OCI-LY7 (cell line): ENCODE measurements around the gene BAG5. TPM values are rescaled to one million over a fixed set of nuclear protein-coding genes. Genes with fewer than 3 reads are reported as not detected.

Experiments used
- BruUV-seq: library from RNA; stranded (reverse); fragments of 400-500 nt; replicated peaks from 2 replicates; lab custom pipeline; 2021; lab: Mats Ljungman, UMichigan
- CTCF ChIA-PET: fragments of 300-600 bp; sonication (Branson Sonifier 250); formaldehyde crosslinking; loops from one replicate; lab custom pipeline; 2022; ENCODE audit warnings: antibody characterized with exemption; ENCODE audit not compliant: unreplicated experiment; lab: Charles Lee
- POLR2A ChIA-PET: fragments of 300-600 bp; sonication (Branson Sonifier 250); formaldehyde crosslinking; loops from one replicate; lab custom pipeline; 2022; ENCODE audit warnings: antibody characterized with exemption; lab: Charles Lee
- DNase-seq: peaks from one replicate; pipeline ENCODE4 v3.0.0-alpha.2; 2015; ENCODE audit warnings: low spot score
- H2AFZ ChIP-seq: fragments of 200-600 bp; sonication (generic), shearing (Covaris generic); 2 replicates; pipeline ENCODE4 v1.6.1; 2014; ENCODE audit warnings: mild to moderate bottlenecking, antibody characterized with exemption, low read length, moderate library complexity
- H3K27ac ChIP-seq: fragments of 200-600 bp; sonication (generic); 2 replicates; pipeline ENCODE4 v1.5.1; 2014; ENCODE audit warnings: mixed run types, low read depth, mild to moderate bottlenecking, moderate library complexity, low read length, inconsistent platforms; ENCODE audit not compliant: poor library complexity, severe bottlenecking
- H3K36me3 ChIP-seq: fragments of 200-600 bp; sonication (generic); 2 replicates; pipeline ENCODE4 v1.6.1; 2014; ENCODE audit warnings: mild to moderate bottlenecking, antibody characterized with exemption, low read length, moderate library complexity, mixed read lengths; ENCODE audit not compliant: insufficient read depth
- H3K4me1 ChIP-seq: fragments of 200-600 bp; sonication (generic); 2 replicates; pipeline ENCODE4 v1.5.1; 2014; ENCODE audit warnings: mild to moderate bottlenecking, low read length; ENCODE audit not compliant: insufficient read depth, poor library complexity, severe bottlenecking
- H3K4me2 ChIP-seq: fragments of 200-600 bp; sonication (generic); 2 replicates; pipeline ENCODE4 v1.6.1; 2014; ENCODE audit warnings: mild to moderate bottlenecking, low read length
- H3K4me3 ChIP-seq: fragments of 200-600 bp; sonication (generic); 2 replicates; pipeline ENCODE4 v1.5.1; 2014; ENCODE audit warnings: mild to moderate bottlenecking, low read depth, low read length; ENCODE audit not compliant: poor library complexity, severe bottlenecking
- H3K79me2 ChIP-seq: fragments of 200-600 bp; sonication (generic); 2 replicates; pipeline ENCODE4 v1.6.1; 2016; ENCODE audit warnings: low read depth, mild to moderate bottlenecking, low read length, moderate library complexity, mixed read lengths; ENCODE audit not compliant: insufficient read depth
- H3K9me2 ChIP-seq: fragments of 200-600 bp; sonication (generic); 2 replicates; pipeline ENCODE4 v1.6.1; 2016; ENCODE audit warnings: mild to moderate bottlenecking, low read length, mixed read lengths; ENCODE audit not compliant: insufficient read depth
- H3K9me3 ChIP-seq: fragments of 200-600 bp; sonication (generic); 2 replicates; pipeline ENCODE4 v1.6.1; 2014; ENCODE audit warnings: mild to moderate bottlenecking, mixed run types, low read length, mixed read lengths
- H4K20me1 ChIP-seq: fragments of 200-600 bp; sonication (generic); 2 replicates; pipeline ENCODE4 v1.6.1; 2014; ENCODE audit warnings: mild to moderate bottlenecking, antibody characterized with exemption, low read length, moderate library complexity, mixed read lengths; ENCODE audit not compliant: insufficient read depth
- CTCF ChIP-seq: fragments of 200-600 bp; sonication (generic); conservative IDR thresholded peaks from 2 replicates; pipeline ENCODE4 v1.5.1; 2014; ENCODE audit warnings: mild to moderate bottlenecking, antibody characterized with exemption, low read length, moderate library complexity, mixed read lengths
- EZH2phosphoT487 ChIP-seq: fragments of 200-600 bp; sonication (generic); IDR thresholded peaks from 2 replicates; pipeline ENCODE4 v1.6.1; 2018; ENCODE audit warnings: low read depth, borderline replicate concordance, mild to moderate bottlenecking, mixed run types, antibody characterized with exemption, low read length, moderate library complexity, mixed read lengths
- intact Hi-C: fragments of 100-400 bp; cut with micrococcal nuclease; formaldehyde crosslinking; loops from one replicate; pipeline ENCODE4 v1.10.0; 2022; ENCODE audit not compliant: unreplicated experiment
- total RNA-seq, 2 experiments: library from RNA; depleted of rRNA in 1 of 2; stranded (reverse); fragments of >200 nt in 1 of 2; shearing (Covaris generic) in 1 of 2; gene quantifications; 2 replicates each; pipeline ENCODE4 v1.2.3, GENCODE V29; 2014 to 2022

The BAG5 gene
- total RNA-seq, 2 experiments from 2014 or later = 29.2 to 38.7 TPM

- Histone ChIP-seq H3K4me3 (peak overlapping the region; percentile 92), H3K79me2 (peaks cover 27% of the 10 kb centered on the region)
Measured at GRCh38 chr14:103529383-103530365, 32.8 kb downstream of the BAG5 start.

GRCh38 chr14:103528587-103529382, 33.7 kb downstream of the BAG5 start, which contains the start of gene TRMT61A:
Gene TRMT61A (plus strand): TSS chr14:103529196. CDS start chr14:103529979, 783 bp downstream.
- DNase-seq = peak; percentile 84
- intact Hi-C loops = no loop called here
- TF ChIP-seq EZH2phosphoT487 = no peak
- no peak for TF ChIP-seq CTCF

More at GRCh38 chr14:103529383-103530365, 32.8 kb downstream of the BAG5 start:
- intact Hi-C loops = no loop called here
- ChIA-PET POLR2A (interaction anchor here (0.6 to 1.1 kb wide), 2 partner anchors 32 to 63 kb away, joined by 4 read pairs; no protein-coding TSS in a partner anchor), CTCF (interaction anchor here (0.6 to 1.5 kb wide), 2 partner anchors 11 to 12 kb away, joined by 3 read pairs; no protein-coding TSS in a partner anchor)
- TSS peak; percentile 88 for BruUV-seq
- Histone ChIP-seq H4K20me1 (no peaks in the 10 kb centered on the region), H3K9me2 (no peaks in the 10 kb centered on the region), H3K27ac (peak overlapping the region; percentile 19), H2AFZ (no peak overlapping the region; the same call in 1 of the 2 replicates), H3K9me3 (no peaks in the 10 kb centered on the region), H3K4me2 (peak overlapping the region; percentile 84), H3K4me1 (peaks cover 28% of the 10 kb centered on the region), H3K36me3 (peaks cover 27% of the 10 kb centered on the region; the same call in 1 of the 2 replicates)
- DNase-seq = no peak
- TF ChIP-seq EZH2phosphoT487 (no peak), CTCF (no peak)

More at GRCh38 chr14:103528587-103529382, 33.7 kb downstream of the BAG5 start, which contains the start of gene TRMT61A:
- peak within 1 kb of the TSS; percentile 74 for H2AFZ ChIP-seq
- peak within 1 kb of the TSS; percentile 33 for H3K27ac ChIP-seq
- peaks cover 27% of the 10 kb centered on the region for H3K79me2 ChIP-seq
- ChIA-PET POLR2A (interaction anchor here (0.6 to 1.1 kb wide), 3 partner anchors 33 to 35 kb away, joined by 3 to 4 read pairs (median 3); no protein-coding TSS in a partner anchor), CTCF (interaction anchor here (1.3 to 1.5 kb wide), 2 partner anchors 11 to 33 kb away, joined by 3 read pairs; no protein-coding TSS in a partner anchor)
- H3K36me3 ChIP-seq = peaks cover 24% of the 10 kb centered on the region; the same call in 1 of the 2 replicates
- peak within 1 kb of the TSS; percentile 92 for H3K4me3 ChIP-seq
- H3K4me1 ChIP-seq = peaks cover 28% of the 10 kb centered on the region
- H3K4me2 ChIP-seq = peak within 1 kb of the TSS; percentile 100
- no peaks in the 10 kb centered on the region for H4K20me1 ChIP-seq
- H3K9me3 ChIP-seq = no peaks in the 10 kb centered on the region
- TSS peak; percentile 87 for BruUV-seq
- H3K9me2 ChIP-seq = no peaks in the 10 kb centered on the region
